ENCODE results near the gene CRYBG2.

CRYBG2 gene

GRCh38 chr1:26361605-26362122 is 7.7 kb upstream of the CRYBG2 start:
- H3K4me3 ChIP-seq (ENCODE audit: control insufficient read depth, low read depth, low read length) = no peak overlapping the region
- TF ChIP-seq, protein P1, sequence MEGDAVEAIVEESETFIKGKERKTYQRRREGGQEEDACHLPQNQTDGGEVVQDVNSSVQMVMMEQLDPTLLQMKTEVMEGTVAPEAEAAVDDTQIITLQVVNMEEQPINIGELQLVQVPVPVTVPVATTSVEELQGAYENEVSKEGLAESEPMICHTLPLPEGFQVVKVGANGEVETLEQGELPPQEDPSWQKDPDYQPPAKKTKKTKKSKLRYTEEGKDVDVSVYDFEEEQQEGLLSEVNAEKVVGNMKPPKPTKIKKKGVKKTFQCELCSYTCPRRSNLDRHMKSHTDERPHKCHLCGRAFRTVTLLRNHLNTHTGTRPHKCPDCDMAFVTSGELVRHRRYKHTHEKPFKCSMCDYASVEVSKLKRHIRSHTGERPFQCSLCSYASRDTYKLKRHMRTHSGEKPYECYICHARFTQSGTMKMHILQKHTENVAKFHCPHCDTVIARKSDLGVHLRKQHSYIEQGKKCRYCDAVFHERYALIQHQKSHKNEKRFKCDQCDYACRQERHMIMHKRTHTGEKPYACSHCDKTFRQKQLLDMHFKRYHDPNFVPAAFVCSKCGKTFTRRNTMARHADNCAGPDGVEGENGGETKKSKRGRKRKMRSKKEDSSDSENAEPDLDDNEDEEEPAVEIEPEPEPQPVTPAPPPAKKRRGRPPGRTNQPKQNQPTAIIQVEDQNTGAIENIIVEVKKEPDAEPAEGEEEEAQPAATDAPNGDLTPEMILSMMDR (conservative IDR thresholded peaks at IDR 0.05; ENCODE audit: control insufficient read depth, insufficient read depth, low read depth, low read length) = no peak
- no peak for DNase-seq (ENCODE audit: low read depth)

DNA sequence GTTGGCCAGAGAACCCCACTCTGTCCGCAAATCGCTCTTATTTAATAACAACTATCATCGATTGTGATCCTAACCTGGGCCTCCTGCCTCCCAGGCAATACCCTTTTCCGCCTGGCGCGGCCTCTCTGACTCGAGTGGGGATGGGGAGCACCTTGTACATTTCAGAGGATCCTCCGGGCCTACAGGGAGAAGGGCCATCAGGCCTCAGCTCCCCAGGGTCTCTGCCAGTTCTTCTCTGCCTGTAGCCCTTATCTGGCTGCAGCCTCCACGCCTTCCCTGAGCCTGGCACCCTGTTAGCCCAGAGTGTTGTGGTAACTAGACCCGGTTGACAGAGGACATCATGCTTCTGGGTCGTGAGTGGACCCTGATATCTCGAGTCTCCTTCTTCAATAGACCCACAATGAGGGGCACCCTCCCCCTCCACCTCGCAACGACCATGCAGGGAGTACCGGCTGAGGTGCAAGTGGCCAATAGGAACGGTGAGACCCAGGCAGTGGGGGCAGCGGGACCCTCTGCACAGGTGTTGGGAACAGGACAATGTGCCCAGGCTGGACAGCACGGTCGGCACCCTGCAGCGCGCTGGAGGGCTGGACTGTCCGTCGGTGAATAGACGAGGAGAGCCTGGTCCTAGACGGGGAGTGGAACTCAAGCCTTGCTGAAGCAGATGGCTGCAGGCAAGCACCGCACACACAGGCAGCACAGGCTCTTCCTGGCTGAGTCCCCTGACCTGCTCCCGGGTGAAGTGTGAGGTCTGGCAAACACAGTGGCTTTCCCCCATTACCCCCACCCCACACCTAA is 7.1 kb upstream of the CRYBG2 start:
- H3K4me3 ChIP-seq (ENCODE audit: control insufficient read depth, low read depth, low read length) = no peak overlapping the region

DNA sequence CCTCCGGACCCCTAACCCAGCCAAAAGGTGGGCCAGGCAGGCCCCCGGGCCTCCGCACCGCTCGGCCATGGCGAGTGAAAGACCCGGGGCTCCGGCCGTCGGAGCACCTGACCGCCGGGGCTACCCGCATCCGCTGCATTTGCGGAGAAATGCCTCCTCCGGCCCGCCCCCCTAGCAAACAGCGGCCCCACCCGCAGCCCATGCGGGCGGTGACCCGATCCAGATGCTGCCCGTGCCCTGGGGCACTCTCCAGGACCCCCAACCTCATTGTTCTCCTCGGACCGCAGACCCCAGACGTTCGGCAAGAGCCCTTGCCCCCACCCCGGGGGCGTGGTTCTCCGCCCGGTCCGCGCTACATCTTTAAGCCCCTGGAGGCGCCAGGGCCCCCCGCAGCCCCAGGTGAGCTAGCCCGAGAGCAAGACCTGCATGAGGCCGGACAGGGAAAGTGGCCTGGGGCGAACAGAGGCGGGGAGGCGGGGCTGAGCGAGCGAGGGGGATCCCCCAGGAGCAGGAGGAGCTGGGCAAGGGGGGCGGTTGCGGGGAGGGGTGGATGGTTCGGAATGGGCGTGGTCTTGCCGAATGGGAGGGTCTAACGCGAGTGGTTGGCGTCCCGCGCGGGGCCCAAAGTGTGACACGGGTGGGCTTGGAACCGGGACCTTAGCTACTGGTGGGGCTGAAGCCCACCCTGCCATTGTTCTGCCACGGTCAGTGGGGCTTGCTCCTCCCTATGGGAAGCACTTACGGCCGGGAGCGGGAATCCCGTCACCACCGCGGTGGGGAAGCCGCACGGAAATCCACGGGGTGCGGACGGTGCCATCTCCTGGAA is 6.3 kb upstream of the CRYBG2 start:
- DNase-seq (ENCODE audit: low read depth) = no peak

More for the DNA sequence above, 7.1 kb upstream of the CRYBG2 start:
- no peak for DNase-seq (ENCODE audit: low read depth)
- TF ChIP-seq, protein P1 (conservative IDR thresholded peaks at IDR 0.05; ENCODE audit: control insufficient read depth, insufficient read depth, low read depth, low read length) = no peak

GRCh38 chr1:26358411-26359384 is 4.8 kb upstream of the CRYBG2 start:
- no peak for DNase-seq (ENCODE audit: low read depth)

More for the DNA sequence above, 6.3 kb upstream of the CRYBG2 start:
- H3K4me3 ChIP-seq (ENCODE audit: control insufficient read depth, low read depth, low read length) = no peak overlapping the region
- TF ChIP-seq, protein P1 (conservative IDR thresholded peaks at IDR 0.05; ENCODE audit: control insufficient read depth, insufficient read depth, low read depth, low read length) = no peak

DNA sequence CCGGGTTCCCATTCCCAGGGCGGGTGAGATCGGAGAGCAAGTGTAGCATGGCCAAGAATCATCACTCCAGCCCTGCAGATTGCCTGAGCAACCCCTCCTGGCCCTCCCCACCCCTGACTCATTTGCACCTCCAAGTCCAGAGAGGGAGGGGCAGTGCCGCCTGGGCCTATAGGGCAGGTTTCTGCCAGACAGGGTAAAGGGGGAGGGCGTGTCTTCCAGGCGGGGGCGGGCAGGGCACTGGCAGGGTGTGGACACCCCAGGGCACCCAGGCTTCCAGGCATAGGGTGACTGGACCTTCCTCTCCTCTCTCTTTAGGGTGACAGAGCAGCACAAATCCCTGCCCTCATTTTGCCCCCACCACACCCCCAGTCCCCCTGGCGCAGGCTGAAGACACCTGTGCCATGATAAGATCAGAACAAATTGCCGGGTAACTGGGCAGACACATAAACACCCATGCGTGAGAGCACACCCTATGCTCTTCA is 3.2 kb upstream of the CRYBG2 start:
- no peak overlapping the region for H3K4me3 ChIP-seq (ENCODE audit: control insufficient read depth, low read depth, low read length)
- TF ChIP-seq, protein P1 (conservative IDR thresholded peaks at IDR 0.05; ENCODE audit: control insufficient read depth, insufficient read depth, low read depth, low read length) = no peak
- no peak for DNase-seq (ENCODE audit: low read depth)

More at GRCh38 chr1:26358411-26359384, 4.8 kb upstream of the CRYBG2 start:
- TF ChIP-seq, protein P1 (conservative IDR thresholded peaks at IDR 0.05; ENCODE audit: control insufficient read depth, insufficient read depth, low read depth, low read length) = no peak
- H3K4me3 ChIP-seq (ENCODE audit: control insufficient read depth, low read depth, low read length) = no peak overlapping the region

Data from fibroblast of mammary gland (primary cell).